ENCODE data around the gene WFDC1.

Gene WFDC1

GRCh38 chr16:84294531-84295142 lies at the start of gene WFDC1:
Gene WFDC1 (plus strand): TSS chr16:84294878. CDS start chr16:84294972, 94 bp downstream.
- Histone ChIP-seq H3K9ac (ENCODE audit: low read length) (no peak within 1 kb of the TSS), H2AFZ (ENCODE audit: low read depth, low read length) (no peak within 1 kb of the TSS)

GRCh38 chr16:84245956-84246678 lies 48.6 kb upstream of the WFDC1 start:
- H3K27ac ChIP-seq (ENCODE audit: low read length), result no peak overlapping the region

More at GRCh38 chr16:84294531-84295142, at the start of gene WFDC1:
- Histone ChIP-seq H3K27me3 (ENCODE audit: low read depth, low read length) (peaks cover 28% of the 10 kb centered on the region), H3K4me2 (ENCODE audit: low read length) (no peak within 1 kb of the TSS), H3K4me1 (ENCODE audit: low read length) (no peaks in the 10 kb centered on the region), H3K27ac (ENCODE audit: low read length) (no peak within 1 kb of the TSS), H4K20me1 (ENCODE audit: insufficient read depth, low read length) (no peaks in the 10 kb centered on the region), H3K36me3 (replicated peaks; ENCODE audit: low read depth, low read length) (no peaks in the 10 kb centered on the region), H3K4me3 (ENCODE audit: low read length) (no peak within 1 kb of the TSS), H3K79me2 (ENCODE audit: low read length) (no peaks in the 10 kb centered on the region), H3K9me3 (ENCODE audit: insufficient read depth, low read length) (no peaks in the 10 kb centered on the region)
- TF ChIP-seq CTCF (IDR thresholded peaks at IDR 0.05; ENCODE audit: low read depth, low read length) (no peak), EZH2phosphoT487 (IDR thresholded peaks at IDR 0.05; ENCODE audit: low read depth) (no peak)

GRCh38 chr16:84246679-84247077 lies 48.0 kb upstream of the WFDC1 start:
- no peak overlapping the region for H3K9ac ChIP-seq (ENCODE audit: low read length)
- no peak for TF ChIP-seq CTCF (IDR thresholded peaks at IDR 0.05; ENCODE audit: low read depth, low read length)
- no peak for TF ChIP-seq EZH2phosphoT487 (IDR thresholded peaks at IDR 0.05; ENCODE audit: low read depth)
- H3K79me2 ChIP-seq (ENCODE audit: low read length), result no peaks in the 10 kb centered on the region
- H2AFZ ChIP-seq (ENCODE audit: low read depth, low read length), result no peak overlapping the region
- H3K27me3 ChIP-seq (ENCODE audit: low read depth, low read length), result peaks cover 17% of the 10 kb centered on the region
- no peaks in the 10 kb centered on the region for H3K36me3 ChIP-seq (replicated peaks; ENCODE audit: low read depth, low read length)
- no peaks in the 10 kb centered on the region for H4K20me1 ChIP-seq (ENCODE audit: insufficient read depth, low read length)
- H3K9me3 ChIP-seq (ENCODE audit: insufficient read depth, low read length), result no peaks in the 10 kb centered on the region
- no peak overlapping the region for H3K27ac ChIP-seq (ENCODE audit: low read length)
- H3K4me3 ChIP-seq (ENCODE audit: low read length), result no peak overlapping the region
- no peaks in the 10 kb centered on the region for H3K4me1 ChIP-seq (ENCODE audit: low read length)
- no peak overlapping the region for H3K4me2 ChIP-seq (ENCODE audit: low read length)

More at GRCh38 chr16:84245956-84246678, 48.6 kb upstream of the WFDC1 start:
- no peaks in the 10 kb centered on the region for H3K9me3 ChIP-seq (ENCODE audit: insufficient read depth, low read length)
- no peak for TF ChIP-seq EZH2phosphoT487 (IDR thresholded peaks at IDR 0.05; ENCODE audit: low read depth)
- TF ChIP-seq CTCF (IDR thresholded peaks at IDR 0.05; ENCODE audit: low read depth, low read length), result no peak
- no peak overlapping the region for H2AFZ ChIP-seq (ENCODE audit: low read depth, low read length)
- H3K36me3 ChIP-seq (replicated peaks; ENCODE audit: low read depth, low read length), result no peaks in the 10 kb centered on the region
- no peak overlapping the region for H3K4me3 ChIP-seq (ENCODE audit: low read length)
- H3K79me2 ChIP-seq (ENCODE audit: low read length), result no peaks in the 10 kb centered on the region
- no peaks in the 10 kb centered on the region for H4K20me1 ChIP-seq (ENCODE audit: insufficient read depth, low read length)
- H3K4me2 ChIP-seq (ENCODE audit: low read length), result no peak overlapping the region
- H3K4me1 ChIP-seq (ENCODE audit: low read length), result no peaks in the 10 kb centered on the region
- peaks cover 22% of the 10 kb centered on the region for H3K27me3 ChIP-seq (ENCODE audit: low read depth, low read length)
- H3K9ac ChIP-seq (ENCODE audit: low read length), result no peak overlapping the region

- no peaks in the 10 kb centered on the region for H3K9me3 ChIP-seq (ENCODE audit: insufficient read depth, low read length)
Measured at GRCh38 chr16:84247331-84247730, 47.3 kb upstream of the WFDC1 start.

More at GRCh38 chr16:84247331-84247730, 47.3 kb upstream of the WFDC1 start:
- Histone ChIP-seq H3K4me2 (ENCODE audit: low read length) (no peak overlapping the region), H3K27ac (ENCODE audit: low read length) (no peak overlapping the region), H3K27me3 (ENCODE audit: low read depth, low read length) (peaks cover 14% of the 10 kb centered on the region), H3K79me2 (ENCODE audit: low read length) (no peaks in the 10 kb centered on the region), H3K9ac (ENCODE audit: low read length) (no peak overlapping the region), H3K4me3 (ENCODE audit: low read length) (no peak overlapping the region), H3K4me1 (ENCODE audit: low read length) (no peaks in the 10 kb centered on the region), H2AFZ (ENCODE audit: low read depth, low read length) (no peak overlapping the region), H4K20me1 (ENCODE audit: insufficient read depth, low read length) (no peaks in the 10 kb centered on the region), H3K36me3 (replicated peaks; ENCODE audit: low read depth, low read length) (no peaks in the 10 kb centered on the region)
- TF ChIP-seq CTCF (IDR thresholded peaks at IDR 0.05; ENCODE audit: low read depth, low read length) (no peak), EZH2phosphoT487 (IDR thresholded peaks at IDR 0.05; ENCODE audit: low read depth) (no peak)

All from OCI-LY3 (cell line).